GM18520 (cell line): ENCODE results near the gene LMBR1.
"Not testable (repeated sequence)": the region's sequence is repeated elsewhere in the genome, so short reads cannot be mapped to it uniquely, and the experiment has no call there.

Experiments used
- ATAC-seq: cut with Tn5 transposase; IDR thresholded peaks from one replicate; pipeline ENCODE4 v1.9.1; 2021; ENCODE audit not compliant: unreplicated experiment

LMBR1 gene

DNA sequence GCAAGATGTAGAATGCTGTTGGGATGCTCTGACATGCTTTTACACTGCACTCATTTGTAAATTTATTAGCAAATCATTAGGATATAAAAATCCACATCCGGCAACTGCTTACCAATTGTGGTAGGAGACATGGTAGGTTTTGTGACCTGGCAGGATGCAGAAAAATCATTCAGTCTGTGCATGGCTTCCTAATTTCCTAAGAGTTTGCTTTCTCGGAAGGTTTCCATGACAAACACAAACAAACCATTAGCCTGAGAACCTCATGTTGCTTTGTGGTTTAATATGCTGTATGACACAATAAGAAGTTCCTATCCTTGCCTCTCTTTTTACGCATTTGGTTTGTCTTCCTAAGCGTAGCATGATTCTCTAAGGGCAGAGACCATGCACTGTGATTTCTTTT, 14.7 kb upstream of the LMBR1 start:
- no peak for ATAC-seq

DNA sequence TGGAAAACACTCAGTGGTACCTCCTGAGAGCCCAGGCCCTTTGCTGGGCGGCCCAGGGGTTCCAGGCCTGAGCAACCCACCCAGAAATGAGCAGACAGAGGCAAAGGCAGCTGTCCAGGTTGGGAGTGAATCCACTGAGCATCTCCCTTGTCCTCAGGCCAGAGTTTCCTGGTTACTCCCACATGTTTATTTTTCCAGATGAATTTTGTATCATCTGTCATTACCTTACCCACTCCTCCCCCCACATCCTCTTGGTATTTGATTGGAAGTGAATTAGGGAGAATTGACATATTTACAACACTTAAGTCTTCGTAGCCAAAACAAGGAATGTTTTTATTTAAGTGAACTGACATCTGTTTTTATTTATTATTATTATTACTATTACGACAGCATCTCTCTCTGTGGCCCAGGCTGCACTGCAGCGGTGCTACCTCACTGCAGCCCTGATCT, 13.2 kb upstream of the LMBR1 start:
- no peak for ATAC-seq

DNA sequence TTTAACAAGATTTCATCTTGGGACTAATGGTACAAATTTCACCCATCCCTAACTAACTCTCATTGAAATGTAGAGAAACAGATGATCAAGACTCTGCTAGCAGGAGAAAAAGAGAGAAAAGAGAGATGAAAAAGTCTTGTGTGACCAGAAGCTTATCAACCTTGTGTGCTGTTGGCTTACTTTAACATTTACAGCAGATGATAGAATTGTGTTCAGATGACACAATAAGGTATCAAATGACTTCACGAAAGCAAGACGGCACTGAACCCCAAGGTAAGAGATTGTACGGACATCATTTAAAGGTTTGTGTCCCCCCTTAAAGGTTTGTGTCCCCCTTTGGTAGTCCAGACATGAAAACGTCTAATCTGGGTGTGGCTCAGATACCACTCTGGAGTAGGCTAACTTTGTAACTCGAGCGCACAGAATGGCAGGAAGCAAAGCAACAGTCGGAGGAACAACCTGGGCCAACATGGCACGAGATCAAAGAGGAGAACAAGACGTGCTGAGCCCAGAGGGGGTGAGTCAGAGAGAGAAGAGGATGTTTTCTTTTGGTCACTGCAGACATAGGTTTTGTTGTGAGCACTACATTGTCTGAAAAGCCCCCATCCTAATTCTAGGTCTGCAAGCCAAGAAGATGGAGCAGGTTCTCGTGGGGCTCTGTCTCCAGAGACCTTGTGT, 10.4 kb upstream of the LMBR1 start:
- no peak for ATAC-seq

DNA sequence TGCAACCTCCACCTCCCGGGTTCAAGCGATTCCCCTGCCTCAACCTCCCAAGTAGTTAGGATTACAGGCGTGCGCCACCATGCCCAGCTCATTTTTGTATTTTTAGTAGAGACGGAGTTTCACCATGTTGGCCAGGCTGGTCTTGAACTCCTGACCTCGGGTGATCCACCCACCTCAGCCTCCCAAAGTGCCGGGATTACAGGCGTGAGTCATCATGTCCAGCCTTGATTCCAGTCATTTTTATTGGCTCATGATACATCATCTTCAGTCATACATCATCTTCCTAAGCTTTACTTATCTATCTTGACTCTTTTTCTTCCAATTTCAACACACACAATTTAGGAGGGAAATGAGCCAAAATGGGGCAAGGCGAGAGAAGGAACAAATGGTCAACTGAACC, 7.1 kb upstream of the LMBR1 start:
- not testable (repeated sequence) for ATAC-seq

DNA sequence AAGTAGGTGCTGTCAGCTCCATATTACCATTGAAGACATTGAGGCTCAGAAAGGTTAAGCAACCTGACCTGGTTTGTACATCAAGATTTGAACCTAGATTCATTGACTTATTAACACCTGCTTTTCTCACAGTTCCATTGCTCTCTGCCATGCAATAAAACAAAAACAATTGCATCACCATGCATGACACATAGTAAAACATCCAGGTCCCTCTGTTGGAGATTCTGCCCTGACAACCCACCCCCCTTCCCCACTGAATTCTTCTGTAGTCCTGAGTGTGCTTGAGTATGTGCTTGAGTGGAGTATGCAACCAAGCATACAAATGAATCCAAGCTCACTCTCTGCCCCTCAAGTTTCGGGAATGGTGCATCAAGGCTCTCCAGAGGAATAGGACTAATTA, 6.0 kb upstream of the LMBR1 start:
- no peak for ATAC-seq

DNA sequence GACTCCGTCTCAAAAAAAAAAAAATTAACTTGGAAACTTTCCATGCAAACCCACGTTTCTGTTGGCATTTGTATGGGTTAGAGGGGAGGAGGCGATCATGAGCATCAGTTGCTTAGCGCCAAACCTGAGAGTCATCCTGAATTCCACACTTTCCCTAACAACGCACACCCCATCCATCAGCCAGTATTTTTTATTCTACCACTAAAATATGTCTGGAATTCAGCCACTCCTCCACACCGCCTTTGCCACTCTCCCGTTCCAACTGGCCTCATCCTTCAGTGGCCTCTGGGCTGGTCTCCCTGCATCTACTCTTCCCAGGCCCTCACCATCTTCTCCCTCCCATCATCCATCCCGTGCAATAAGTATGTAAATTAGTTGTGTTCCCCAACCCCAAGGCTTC, 4.7 kb upstream of the LMBR1 start:
- ATAC-seq = no peak

DNA sequence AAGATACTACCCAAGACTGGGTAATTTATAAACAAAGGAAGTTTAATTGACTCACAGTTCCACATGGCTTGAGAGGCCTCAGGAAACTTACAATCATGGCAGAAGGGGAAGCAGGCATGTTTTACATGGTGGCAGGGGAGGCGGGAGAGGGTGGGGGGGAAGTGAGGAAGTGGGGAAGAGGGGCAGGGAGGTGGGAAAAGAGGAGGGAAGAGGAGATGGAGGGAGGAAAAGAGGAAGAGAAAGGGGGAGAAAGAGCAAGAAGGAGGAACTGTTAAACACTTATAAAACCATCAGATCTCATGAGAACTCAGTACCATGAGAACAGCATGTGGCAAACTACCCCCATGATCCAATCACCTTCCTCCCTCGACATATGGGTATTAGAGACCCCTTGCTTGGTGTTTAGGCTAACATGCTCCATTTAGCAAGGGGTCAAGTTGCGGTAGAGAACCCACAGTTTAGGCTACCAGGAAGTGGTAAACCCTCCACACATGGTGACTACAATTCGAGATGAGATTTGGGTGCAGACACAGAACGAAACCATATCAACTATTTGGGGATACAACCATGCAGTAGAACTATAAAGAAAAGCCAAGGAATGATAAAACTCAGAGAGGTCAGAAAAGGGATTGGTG, 3.5 kb upstream of the LMBR1 start:
- no peak for ATAC-seq

DNA sequence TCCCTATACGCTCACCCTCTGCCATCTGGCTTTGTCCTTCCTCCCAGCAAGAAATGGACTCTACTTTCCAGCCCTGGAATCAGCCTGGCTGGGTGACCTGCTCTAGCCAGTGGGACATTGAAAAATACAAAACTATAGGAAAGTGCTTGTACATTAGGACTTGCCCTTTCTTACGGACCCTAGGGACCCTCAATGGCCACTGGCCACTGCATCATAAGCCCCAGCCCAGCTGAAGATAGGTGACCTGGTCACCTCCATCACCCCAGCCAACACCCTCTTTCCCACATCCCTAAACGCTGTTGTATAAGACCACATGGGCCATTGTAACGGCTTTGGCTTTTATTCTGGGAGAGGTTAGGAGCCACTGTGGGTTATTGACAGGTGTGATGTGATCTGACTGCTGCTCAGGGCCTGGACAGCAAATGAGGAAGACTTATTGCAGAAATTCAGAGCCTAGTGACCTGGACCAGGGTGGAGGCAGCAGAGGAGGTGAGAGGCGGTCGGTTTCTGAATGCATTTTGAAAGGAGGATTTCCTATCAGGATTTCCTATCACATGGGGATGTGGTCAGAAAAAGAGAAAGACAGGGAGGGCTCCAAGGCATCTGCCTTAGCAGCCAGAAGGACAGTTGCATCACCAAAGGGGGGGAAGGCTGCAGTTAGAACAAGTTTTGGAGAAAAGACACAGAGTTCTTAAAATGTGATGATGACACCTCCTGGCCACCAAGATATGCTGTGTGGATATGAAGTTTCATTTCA, 2.2 kb upstream of the LMBR1 start:
- ATAC-seq = no peak

DNA sequence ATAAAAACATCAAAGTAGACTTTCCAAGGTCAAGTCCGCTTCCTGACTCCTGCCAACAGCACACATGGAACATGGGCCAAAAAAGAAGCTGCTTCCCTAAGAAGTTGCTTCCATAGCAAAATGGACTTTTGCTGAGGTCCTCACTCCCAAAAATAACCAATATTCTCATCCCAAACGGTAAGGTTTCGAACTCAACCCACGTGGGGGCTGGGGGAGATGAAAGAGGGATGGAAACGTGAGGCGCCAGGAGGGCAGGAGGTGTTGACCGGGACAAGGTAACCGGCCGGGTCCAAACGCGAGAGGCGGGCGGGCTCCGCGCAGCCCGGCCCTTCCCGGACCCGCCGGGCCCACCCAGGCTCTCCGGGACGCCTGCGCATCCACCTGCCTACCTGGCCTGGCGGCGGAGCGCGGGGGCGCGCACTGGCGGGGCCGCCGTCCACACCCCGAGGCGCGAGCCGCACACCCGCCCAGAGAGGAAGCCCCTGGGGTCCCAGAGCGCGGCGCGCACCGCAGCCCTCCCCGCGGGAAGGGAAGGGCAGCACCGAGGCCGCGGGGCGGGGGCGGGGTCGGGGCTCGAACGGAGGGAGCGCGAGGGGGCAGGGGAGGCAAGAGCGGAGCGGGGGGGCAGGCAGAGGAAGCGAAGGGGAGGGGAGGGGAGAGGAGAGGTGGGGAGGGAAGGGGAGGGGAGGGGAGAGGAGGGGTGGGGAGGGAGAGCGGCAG, 742 bp downstream of the LMBR1 start:
- peak; percentile 16 for ATAC-seq

DNA sequence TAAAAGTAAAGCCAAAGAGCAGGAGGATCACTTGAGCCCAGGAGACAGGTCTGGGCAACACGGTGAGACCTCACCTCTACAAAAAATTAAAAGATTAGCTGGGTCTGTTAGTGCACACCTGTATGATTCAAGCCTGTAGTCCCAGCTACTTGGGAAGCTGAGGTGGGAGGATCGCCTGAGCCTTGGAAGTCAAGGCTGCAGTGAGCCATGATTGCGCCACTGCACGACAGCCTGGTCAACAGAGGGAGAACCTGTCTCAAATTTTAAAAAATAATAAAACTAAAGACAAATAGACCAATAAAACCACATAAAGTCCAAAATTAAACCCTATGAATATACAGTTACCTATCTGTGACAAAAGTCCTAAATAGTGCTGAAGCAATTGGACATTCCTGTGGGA, 3.2 kb downstream of the LMBR1 start:
- no peak for ATAC-seq

DNA sequence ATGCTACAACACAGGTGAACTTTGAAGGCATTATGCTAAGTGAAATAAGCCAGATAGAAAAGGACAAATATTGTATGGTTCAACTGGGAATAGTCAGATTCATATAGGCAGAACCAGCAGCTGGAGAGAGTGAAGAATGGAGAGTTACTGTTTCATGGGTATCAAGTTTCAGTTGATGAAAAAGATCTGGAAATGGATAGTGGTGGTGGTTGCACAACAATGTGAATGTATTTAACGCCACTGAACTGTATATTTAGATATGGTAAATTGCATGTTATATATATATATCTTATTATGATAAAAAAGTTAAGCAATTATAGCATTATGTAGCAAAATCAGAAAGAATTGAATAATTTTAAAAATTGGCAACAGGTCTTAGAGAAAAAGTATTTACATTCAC, 3.9 kb downstream of the LMBR1 start:
- no peak for ATAC-seq

DNA sequence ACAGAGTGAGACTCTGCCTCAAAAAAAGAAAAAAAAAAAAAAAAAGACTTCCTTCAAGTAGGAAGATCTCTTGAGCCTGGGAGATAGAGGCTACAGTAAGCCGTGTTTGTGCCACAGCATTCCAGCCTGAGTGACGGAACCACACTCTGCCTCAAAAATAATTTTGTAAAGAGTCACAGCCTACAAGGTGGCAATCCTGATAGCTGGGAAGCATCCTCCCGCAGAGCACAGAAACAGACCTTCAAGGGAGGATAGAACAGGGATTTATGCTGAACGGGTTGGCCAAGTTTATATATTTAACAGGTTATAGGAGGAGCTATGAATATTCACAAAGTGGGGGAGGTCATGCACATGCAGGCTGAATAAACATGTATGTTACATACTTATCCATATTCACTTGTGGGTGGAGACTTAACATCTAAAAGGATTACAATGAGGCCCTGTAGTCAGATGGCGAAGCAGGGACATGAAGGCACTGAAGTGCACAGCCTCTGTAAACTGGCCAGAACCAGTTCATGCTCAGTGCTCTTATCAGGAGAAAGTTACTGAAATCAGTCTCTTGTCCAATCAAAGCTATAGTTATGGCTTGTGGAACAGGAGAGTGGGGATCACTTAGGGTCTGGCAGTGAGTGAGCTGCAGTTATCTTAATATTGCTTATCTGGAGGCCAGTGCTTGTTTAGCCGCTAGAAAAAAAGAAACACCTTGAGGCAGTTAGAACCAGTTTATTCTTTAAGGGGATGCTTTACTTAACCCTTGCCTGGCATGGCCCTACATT, 6.8 kb downstream of the LMBR1 start:
- no peak for ATAC-seq

DNA sequence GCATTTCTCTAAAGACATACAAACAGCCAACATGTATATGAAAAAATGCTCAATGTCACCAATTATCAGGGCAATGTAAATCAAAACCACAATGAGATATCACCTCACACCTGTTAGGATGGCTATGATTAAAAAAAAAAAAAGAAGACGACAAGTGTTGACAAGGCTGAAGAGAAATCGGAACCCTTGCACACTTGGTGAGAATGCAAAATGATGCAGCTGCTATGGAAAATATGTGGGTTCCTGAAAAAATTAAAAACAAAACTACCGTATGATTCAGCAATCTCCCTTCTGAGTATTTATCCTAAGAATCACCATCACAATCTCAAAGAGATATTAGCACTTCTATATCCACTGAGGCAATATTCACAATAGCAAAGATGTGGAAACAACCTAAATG, 11.3 kb downstream of the LMBR1 start:
- no peak for ATAC-seq

DNA sequence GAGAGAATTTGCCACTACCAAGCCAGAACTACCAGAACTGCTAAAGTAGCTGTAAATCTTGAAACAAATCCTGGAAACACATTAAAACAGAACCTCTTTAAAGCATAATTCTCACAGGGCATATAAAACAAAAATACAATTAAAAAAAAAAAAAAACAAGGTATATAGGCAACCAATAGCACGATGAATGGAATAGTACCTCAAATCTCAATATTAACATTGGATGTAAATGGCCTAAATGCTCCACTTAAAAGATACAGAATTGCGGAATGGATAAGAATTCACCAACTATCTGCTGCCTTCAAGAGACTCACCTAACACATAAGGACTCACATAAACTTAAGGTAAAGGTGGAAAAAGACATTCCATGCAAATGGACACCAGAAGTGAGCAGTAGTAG, 17.2 kb downstream of the LMBR1 start:
- no peak for ATAC-seq

DNA sequence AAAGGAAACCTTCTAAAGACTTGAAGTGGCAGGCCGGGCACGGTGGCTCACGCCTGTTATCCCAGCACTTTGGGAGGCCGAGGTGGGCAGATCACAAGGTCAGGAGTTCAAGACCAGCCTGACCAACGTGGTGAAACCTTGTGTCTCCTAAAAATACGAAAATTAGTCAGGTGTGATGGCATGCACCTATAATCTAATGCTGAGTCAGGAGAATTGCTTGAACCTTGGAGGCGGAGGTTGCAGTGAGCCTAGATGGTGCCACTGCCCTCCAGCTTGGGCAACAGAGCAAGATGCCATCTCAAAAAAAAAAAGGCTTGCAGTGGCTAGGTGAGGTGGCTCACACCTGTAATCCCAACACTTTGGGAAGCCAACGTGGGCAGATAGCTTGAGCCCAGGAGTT, 24.6 kb downstream of the LMBR1 start:
- ATAC-seq = not testable (repeated sequence)

DNA sequence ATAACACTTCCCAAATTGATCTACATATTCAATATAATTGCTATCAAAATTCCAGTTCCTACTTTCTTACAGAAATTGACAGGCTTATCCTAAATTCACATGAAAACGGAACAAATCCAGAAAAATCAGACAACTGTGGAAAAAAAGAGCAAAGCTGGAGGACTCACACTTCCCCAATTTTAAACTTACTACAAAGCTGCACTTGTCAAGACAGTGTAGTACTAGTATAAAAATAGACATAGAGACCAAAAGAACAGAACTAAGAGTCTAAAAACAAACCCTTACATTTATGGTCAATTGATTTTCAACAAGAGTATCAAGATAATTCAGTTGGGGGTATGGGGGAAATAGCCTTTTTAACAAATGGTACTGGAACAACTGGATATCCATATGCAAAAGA, 27.5 kb downstream of the LMBR1 start:
- no peak for ATAC-seq

DNA sequence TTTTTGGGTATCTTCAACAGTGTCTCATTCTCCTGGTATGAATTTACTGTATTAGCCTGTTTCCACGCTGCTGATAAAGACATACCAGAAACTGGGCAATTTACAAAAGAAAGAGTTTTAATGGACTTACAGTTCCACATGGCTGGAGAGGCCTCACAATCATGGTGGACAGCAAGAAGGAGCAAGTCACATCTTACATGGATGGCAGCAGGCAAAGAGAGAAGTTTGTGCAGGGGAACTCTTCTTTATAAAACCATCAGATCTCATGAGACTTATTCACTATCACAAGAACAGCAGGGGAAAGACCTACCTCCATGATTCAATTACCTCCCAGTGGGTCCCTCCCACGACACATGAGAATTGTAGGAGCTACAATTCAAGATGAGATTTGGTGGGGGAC, 31.0 kb downstream of the LMBR1 start:
- not testable (repeated sequence) for ATAC-seq

DNA sequence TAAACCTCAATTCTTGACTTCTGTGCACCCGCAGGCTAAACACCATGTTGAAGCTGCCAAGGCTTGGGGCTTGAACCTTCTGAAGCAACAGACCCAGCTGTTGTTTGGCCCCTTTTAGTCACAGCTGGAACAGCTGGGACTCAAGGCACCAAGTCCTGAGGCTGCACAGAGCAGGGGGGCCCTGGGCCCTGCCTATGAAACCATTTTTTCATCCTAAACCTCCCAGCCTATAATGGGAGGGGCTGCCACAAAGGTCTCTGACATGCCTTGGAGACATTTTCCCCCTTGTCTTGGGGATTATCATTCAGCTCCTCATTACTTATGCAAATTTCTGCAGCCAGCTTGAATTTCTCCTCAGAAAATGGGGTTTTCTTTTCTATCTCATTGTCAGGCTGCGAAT, 31.8 kb downstream of the LMBR1 start:
- no peak for ATAC-seq

DNA sequence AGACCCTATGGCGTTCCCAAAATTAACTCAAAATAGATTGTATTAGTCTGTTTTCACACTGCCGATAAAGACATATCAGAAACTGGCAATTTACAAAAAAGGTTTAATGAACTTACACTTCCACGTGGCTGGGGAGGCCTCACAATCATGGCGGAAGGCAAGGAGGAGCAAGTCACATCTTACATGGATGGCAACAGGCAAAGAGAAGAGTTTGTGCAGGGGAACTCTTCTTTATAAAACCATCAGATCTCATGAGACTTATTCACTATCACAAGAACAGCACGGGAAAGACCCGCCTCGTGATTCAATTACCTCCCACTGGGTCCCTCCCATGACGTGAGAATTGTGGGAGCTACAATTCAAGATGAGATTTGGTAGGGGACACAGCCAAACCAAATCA, 32.9 kb downstream of the LMBR1 start:
- ATAC-seq = not testable (repeated sequence)

DNA sequence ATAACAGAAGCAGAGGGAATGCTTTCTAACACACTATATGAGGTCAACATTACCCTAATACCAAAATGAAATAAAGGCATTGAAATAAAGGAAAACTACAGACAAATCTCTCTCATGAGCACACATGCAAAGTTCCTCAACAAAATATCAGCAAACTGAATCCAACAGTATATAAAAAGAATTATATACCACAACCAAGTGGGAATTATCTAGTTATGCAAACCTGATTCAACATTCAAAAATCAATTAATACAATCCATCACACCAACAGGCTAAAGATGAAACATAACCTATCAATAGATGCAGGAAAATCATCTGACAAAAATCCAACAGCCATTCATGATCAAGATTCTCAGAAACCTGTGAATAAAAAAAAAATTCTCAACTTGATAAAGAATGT, 34.5 kb downstream of the LMBR1 start:
- no peak for ATAC-seq

DNA sequence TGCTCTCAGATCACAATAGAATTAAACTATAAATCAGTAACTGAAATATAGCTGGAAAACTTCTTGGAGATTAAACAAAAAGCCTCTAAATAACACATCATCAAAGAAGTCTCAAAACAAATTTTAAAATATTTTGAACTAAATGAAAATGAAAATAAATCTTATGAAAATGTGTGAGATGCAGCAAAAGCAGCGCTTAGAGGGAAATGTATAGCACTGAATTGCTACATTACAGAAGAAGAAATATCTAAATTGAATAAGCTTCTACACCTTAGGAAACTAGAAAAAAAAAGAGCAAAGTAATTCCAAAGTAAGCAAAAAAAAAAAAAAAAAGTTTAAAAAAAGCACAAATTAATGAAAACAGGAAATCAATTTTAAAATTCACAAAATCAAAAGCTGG, 35.2 kb downstream of the LMBR1 start:
- ATAC-seq = no peak
